SW480 (cell line): ENCODE results near the gene NSMCE4A.
"Not testable (repeated sequence)": the region's sequence is repeated elsewhere in the genome, so short reads cannot be mapped to it uniquely, and the experiment has no call there.

Source experiments
- DNase-seq: peaks from one replicate; pipeline ENCODE4 v3.0.0-alpha.2; 2016; ENCODE audit warnings: low spot score

Gene NSMCE4A

DNA sequence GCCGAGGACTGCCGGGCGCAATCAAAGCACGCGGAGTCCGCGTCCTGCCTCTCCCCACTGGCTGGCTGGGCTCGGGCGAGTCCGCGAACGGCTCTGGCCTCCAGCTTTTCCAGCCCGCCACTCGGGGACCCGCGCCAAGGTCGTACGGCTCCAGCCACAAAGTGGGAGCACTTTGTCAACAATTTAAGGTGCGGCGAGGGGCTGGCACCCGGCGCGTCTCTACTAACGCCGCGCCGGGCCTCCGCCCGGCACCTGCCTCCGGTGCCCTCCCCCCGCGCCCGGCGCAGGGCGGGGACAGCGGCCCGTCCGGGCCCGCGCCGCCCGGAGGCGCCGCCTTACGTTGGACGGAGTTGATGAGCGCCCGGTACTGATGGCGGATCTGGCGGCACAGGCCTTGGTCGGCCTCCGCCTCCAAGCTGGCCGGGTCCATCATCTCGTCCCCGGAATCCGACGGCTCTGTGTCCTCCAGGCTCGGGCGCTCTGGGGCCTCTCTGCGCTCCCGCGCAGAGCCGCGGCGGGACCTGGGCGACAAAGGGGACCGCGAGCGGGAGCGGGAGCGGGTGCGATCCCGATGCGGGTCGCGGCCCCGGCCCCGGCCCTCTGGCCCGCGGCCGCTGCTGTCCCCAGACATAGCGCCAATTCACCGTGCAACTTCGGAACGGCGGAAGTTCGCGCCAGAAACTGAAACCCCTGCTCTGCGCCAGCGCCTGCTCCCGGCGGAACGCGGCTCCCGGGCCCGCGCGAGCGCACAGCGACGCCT, at the start of gene NSMCE4A:
TSS of gene NSMCE4A (minus strand) at position 683 of the 760 bp plus-strand sequence. CDS start at position 631, 52 bp downstream.
- DNase-seq, result peak; percentile 77

DNA sequence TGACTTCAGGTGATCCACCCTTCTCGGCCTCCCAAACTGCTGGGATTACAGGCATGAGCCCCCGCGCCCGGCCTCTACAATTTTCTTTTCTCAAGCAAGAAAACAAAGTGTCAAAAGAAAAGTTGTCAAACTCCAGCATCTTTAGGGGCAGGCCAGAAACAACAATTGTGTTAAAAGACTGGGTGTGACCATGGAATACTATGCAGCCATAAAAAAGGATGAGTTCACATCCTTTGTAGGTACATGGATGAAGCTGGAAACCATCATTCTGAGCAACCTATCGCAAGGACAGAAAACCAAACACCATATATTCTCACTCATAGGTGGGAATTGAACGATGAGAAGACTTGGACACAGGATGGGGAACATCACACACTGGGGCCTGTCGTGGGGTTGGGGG, 48.2 kb upstream of the NSMCE4A start:
- DNase-seq, result not testable (repeated sequence)

DNA sequence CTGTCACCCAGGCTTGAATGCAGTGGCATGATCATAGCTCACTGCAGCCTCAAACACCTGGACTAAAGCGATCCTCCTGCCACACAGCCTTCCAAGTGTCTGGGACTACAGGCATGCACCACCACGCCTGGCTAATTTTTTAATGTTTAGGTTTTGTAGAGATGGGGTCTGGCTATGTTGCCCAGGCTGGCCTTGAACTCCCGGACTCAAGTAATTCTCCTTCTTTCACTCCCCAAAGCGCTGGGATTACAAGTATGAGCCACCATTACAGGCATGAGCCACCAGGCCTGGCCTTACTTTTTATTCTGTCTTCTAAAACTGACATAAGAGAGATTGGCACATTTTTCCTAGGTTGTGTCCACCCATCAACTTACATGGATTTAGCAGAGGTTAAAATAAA, 47.3 kb upstream of the NSMCE4A start:
- DNase-seq, result no peak

DNA sequence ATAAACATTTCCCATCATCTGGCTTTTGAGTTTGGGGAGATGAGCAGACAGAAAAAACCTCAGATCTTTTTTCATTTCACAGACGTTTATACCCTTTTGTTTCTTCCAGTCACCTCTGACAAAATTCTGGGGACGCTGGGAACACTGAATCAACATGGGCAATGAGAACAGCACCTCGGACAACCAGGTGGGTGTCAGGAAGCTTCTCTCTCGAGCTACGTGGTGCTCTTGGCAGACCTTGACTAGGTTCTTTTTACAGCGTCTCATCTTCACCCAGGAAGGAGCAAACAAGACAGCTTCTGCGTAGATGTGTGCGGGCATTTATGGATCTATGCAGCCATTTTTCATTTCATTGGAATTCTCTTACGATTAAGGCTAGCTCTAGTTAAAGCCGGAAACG, 46.8 kb upstream of the NSMCE4A start:
- DNase-seq, result no peak

DNA sequence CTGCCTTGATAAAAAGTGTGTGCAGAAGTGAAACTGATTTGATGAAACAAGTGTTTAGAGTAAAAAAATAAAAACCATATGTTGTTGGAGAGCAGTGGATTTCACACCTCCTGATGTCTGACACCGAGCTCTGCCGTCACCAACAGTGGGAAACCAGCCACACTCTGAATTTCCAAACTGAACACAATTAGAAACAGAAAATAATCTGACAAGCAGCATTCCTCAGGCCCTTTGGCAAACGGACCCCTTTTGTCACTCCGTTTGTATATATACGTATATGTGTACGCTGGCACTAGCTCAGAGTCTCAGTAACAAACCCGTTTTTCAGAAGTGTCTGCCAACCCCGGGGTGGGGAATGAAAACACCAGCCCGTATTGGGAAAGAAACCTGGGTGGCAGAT, 46.4 kb upstream of the NSMCE4A start:
- no peak for DNase-seq

GRCh38 chr10:122020226-122020625, 45.2 kb upstream of the NSMCE4A start:
- no peak for DNase-seq

- DNase-seq, result peak; percentile 75
Measured at GRCh38 chr10:122019414-122019975, 44.5 kb upstream of the NSMCE4A start.

- peak; percentile 65 for DNase-seq
Measured at GRCh38 chr10:122018951-122019413, 44.0 kb upstream of the NSMCE4A start.

GRCh38 chr10:122018491-122018890, 43.5 kb upstream of the NSMCE4A start:
- DNase-seq, result peak; percentile 4

GRCh38 chr10:122017926-122018325, 42.9 kb upstream of the NSMCE4A start:
- DNase-seq, result not testable (repeated sequence)

GRCh38 chr10:122014652-122015248, 39.7 kb upstream of the NSMCE4A start:
- peak; percentile 8 for DNase-seq

GRCh38 chr10:122013311-122013780, 38.3 kb upstream of the NSMCE4A start:
- no peak for DNase-seq

DNA sequence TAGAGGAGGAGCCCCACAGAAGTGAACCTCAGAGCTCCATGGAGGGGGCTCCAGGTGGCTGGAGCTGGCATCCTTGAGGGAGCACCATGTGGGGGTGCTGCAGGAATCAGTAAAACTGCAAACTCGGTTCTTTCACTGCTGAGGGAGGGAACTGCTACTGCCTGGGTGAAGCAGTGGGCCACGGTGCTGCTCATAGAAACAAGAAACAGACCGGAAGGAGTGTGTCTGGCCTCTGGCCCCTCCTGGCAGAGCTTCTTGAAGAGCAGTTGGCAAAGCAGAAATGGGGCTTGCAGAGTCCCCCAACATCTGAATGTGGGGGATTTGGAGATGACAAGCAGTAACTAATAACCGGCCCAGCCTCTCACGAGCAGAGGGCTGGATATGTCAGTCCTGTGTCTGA, 37.7 kb upstream of the NSMCE4A start:
- DNase-seq, result no peak

- DNase-seq, result no peak
Measured at GRCh38 chr10:122010405-122011050, 35.5 kb upstream of the NSMCE4A start.

GRCh38 chr10:122007415-122007814, 32.4 kb upstream of the NSMCE4A start:
- no peak for DNase-seq

GRCh38 chr10:122001698-122002097, 26.7 kb upstream of the NSMCE4A start:
- DNase-seq, result no peak

GRCh38 chr10:121999301-121999700, 24.3 kb upstream of the NSMCE4A start:
- DNase-seq, result no peak

GRCh38 chr10:121998462-121998861, 23.4 kb upstream of the NSMCE4A start:
- DNase-seq, result no peak

GRCh38 chr10:121994429-121994941, 19.5 kb upstream of the NSMCE4A start:
- DNase-seq, result no peak

- not testable (repeated sequence) for DNase-seq
Measured at GRCh38 chr10:121991727-121992126, 16.7 kb upstream of the NSMCE4A start.

- no peak for DNase-seq
Measured at GRCh38 chr10:121990015-121990677, 15.1 kb upstream of the NSMCE4A start.
